Esophagus squamous epithelium (tissue), 5 donors: ENCODE measurements around the gene C9orf43. TPM values are rescaled to one million over a fixed set of nuclear protein-coding genes. Genes with fewer than 3 reads are reported as not detected.

ENCODE experiments used
- DNase-seq: peaks from one replicate; lab custom pipeline; 2025; lab: John Stamatoyannopoulos, UW
- H3K27ac ChIP-seq, 4 donors: fragments of 200-600 bp; sonication (generic); one replicate each; pipeline ENCODE4 v1.5.1; 2016 to 2019; ENCODE audit warnings: mild to moderate bottlenecking in 1 of 4
- H3K27me3 ChIP-seq, 4 donors: fragments of 200-600 bp; sonication (generic); 1 replicate in 3 of 4; 2 replicates in 1 of 4; pipeline versions ENCODE4 v1.5.1 to v1.6.0; 2017 to 2021; ENCODE audit warnings: antibody characterized with exemption in 1 of 4
- H3K36me3 ChIP-seq, 3 donors: fragments of 200-600 bp; sonication (generic); one replicate each; pipeline ENCODE4 v1.5.1; 2016 to 2019
- H3K4me1 ChIP-seq, 3 donors: fragments of 200-600 bp; sonication (generic); one replicate each; pipeline ENCODE4 v1.5.1; 2017 to 2019
- H3K4me3 ChIP-seq, 4 donors: fragments of 200-600 bp; sonication (generic); 1 replicate in 3 of 4; 2 replicates in 1 of 4; pipeline ENCODE4 v1.5.1; 2016 to 2019; ENCODE audit warnings: mild to moderate bottlenecking in 2 of 4, moderate library complexity in 1 of 4
- H3K9me3 ChIP-seq, 3 donors: fragments of 200-600 bp; sonication (generic); one replicate each; pipeline ENCODE4 v1.5.1; 2016 to 2019
- POLR2A ChIP-seq, 4 donors: fragments of 450-650 bp; IDR thresholded peaks; one replicate each; pipeline ENCODE4 v1.6.1; 2017; ENCODE audit warnings: antibody characterized with exemption in 4 of 4, mild to moderate bottlenecking in 4 of 4, moderate library complexity in 3 of 4
- WGBS, 2 donors: methylation state at CpG; one replicate each; pipeline ENCODE4 v1.1.5; 2018; 5-methylcytosine and 5-hydroxymethylcytosine counted together
- intact Hi-C: fragments of 100-400 bp; cut with DNase I; formaldehyde crosslinking; loops from one replicate; pipeline ENCODE4 v1.15.0; 2022
- total RNA-seq, 4 donors: library from RNA; depleted of rRNA; stranded (reverse); fragments of >200 nt; gene quantifications; one replicate each; pipeline ENCODE4 v1.1.0, GENCODE V29; 2016
- TF ChIP-seq, protein P1 (sequence below), 6 experiments: fragments of 450-650 bp in 4 of 6; fragments of 200-600 bp in 2 of 6; sonication (generic) in 2 of 6; IDR thresholded peaks; one replicate each; pipeline ENCODE4 v1.5.1; 2016 to 2019; ENCODE audit warnings: antibody characterized with exemption in 6 of 6, mild to moderate bottlenecking in 4 of 6, moderate library complexity in 4 of 6
- donor health status: DM: yes; HTN: yes; CAD: no.

The C9orf43 gene
- total RNA-seq, 4 donors from 2014 or later = 0.32 to 0.79 (median 0.38) TPM

- Histone ChIP-seq H3K27me3 (no peaks in the 10 kb centered on the region), H3K4me3 (no peak overlapping the region), H3K36me3 (no peaks in the 10 kb centered on the region), H3K27ac (no peak overlapping the region), H3K4me1 (peaks cover 0 to 5% (median 0%) of the 10 kb centered on the region in 3 donors), H3K9me3 (no peaks in the 10 kb centered on the region)
- 89 to 93% methylated on average over 2 of the region's 2 CpGs for WGBS, 2 donors
- no peak for DNase-seq
- intact Hi-C loops = loop anchor here (2.0 to 5.0 kb wide), 2 partner anchors 148 to 212 kb away; no protein-coding TSS in a partner anchor
- TF ChIP-seq, protein P1, sequence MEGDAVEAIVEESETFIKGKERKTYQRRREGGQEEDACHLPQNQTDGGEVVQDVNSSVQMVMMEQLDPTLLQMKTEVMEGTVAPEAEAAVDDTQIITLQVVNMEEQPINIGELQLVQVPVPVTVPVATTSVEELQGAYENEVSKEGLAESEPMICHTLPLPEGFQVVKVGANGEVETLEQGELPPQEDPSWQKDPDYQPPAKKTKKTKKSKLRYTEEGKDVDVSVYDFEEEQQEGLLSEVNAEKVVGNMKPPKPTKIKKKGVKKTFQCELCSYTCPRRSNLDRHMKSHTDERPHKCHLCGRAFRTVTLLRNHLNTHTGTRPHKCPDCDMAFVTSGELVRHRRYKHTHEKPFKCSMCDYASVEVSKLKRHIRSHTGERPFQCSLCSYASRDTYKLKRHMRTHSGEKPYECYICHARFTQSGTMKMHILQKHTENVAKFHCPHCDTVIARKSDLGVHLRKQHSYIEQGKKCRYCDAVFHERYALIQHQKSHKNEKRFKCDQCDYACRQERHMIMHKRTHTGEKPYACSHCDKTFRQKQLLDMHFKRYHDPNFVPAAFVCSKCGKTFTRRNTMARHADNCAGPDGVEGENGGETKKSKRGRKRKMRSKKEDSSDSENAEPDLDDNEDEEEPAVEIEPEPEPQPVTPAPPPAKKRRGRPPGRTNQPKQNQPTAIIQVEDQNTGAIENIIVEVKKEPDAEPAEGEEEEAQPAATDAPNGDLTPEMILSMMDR (IDR thresholded peaks at IDR 0.05) = no peak
- TF ChIP-seq POLR2A (IDR thresholded peaks at IDR 0.05) = no peak
Measured at GRCh38 chr9:113444736-113445135, 34.2 kb downstream of the C9orf43 start.

DNA sequence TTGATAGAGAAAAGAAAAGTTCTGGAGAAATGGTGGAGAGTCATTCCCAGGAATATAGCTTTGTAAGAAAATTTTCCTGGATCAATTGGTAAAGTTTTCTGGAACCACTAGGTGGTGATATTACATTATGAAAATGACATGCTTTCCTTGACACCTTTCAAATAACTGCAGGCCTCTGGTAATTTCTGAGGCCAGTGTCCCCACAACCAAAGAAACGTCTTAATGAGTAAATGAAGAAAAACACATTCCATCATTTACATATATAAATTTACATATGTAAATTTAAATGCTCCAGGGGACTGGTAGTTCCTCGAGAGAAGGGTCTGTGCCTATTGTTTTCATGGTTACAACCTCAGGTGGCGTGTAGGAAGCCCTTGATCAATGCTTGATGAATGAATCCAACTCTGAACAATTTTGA lies 35.8 kb downstream of the C9orf43 start:
- WGBS, 2 donors = 52 to 61% methylated on average over 3 of the region's 3 CpGs
- Histone ChIP-seq H3K27me3 (no peaks in the 10 kb centered on the region), H3K4me1 (peaks cover 0 to 5% (median 0%) of the 10 kb centered on the region in 3 donors), H3K27ac (no peak overlapping the region), H3K36me3 (no peaks in the 10 kb centered on the region), H3K4me3 (no peak overlapping the region), H3K9me3 (no peaks in the 10 kb centered on the region)
- intact Hi-C loops = loop anchor here (5.0 kb wide), 1 partner anchor 146 kb away; no protein-coding TSS in a partner anchor
- TF ChIP-seq, protein P1 (IDR thresholded peaks at IDR 0.05) = peak; percentile 57 to 78 (median 64)
- TF ChIP-seq POLR2A (IDR thresholded peaks at IDR 0.05) = no peak
- no peak for DNase-seq

DNA sequence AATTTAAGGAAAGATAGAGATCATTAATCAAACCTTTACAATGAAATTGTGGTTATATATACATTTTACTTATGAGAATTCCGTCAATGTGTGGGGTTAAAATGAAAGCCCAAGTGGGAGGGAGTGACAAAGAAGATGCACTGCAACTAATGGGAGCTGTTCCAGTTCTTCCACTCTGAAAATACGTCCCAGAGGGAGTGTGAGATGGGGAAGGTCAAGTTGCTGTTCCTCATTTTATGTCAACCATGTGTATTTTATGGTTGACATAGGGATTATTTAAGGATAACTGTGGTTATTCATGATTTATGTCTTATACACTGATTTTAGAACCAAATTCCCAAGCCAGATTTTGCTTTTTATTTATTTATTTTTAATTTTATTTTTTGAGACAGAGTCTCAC lies 38.8 kb downstream of the C9orf43 start:
- DNase-seq = no peak
- H3K9me3 ChIP-seq = no peaks in the 10 kb centered on the region
- H3K4me3 ChIP-seq = no peak overlapping the region
- TF ChIP-seq POLR2A (IDR thresholded peaks at IDR 0.05) = no peak
- TF ChIP-seq, protein P1 (IDR thresholded peaks at IDR 0.05) = no peak
- H3K27ac ChIP-seq = no peak overlapping the region
- intact Hi-C loops = loop anchor here (5.0 kb wide), 1 partner anchor 143 kb away; no protein-coding TSS in a partner anchor
- H3K36me3 ChIP-seq = no peaks in the 10 kb centered on the region
- peaks cover 0 to 11% (median 0%) of the 10 kb centered on the region in 3 donors for H3K4me1 ChIP-seq
- no peaks in the 10 kb centered on the region for H3K27me3 ChIP-seq
- WGBS, 2 donors = 55 to 59% methylated on average over 2 of the region's 2 CpGs

DNA sequence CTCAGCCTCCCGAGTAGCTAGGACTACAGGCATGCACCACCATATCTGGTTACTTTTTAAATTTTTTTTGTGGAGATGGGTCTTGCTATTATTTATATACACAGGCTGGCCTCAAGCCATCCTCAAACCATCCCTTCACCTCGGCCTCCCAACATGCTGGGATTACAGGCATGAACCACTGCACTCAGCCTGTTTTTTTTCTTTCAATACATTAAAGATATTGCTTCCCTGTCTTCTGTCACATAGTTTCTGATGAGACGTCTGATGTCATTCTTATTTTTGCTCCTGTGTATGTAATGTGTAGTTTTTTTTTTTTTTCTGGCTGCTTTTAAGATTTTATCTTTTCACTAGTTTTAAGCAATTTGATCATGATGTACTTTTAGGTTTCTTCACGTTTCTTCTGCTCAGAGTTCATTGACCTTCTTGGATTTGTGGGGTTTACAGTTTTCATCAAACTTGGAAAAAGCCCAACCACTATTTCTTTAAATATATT lies 41.6 kb downstream of the C9orf43 start:
- intact Hi-C loops = no loop called here
- H3K4me3 ChIP-seq = no peak overlapping the region
- TF ChIP-seq POLR2A (IDR thresholded peaks at IDR 0.05) = no peak
- TF ChIP-seq, protein P1 (IDR thresholded peaks at IDR 0.05) = no peak

DNA sequence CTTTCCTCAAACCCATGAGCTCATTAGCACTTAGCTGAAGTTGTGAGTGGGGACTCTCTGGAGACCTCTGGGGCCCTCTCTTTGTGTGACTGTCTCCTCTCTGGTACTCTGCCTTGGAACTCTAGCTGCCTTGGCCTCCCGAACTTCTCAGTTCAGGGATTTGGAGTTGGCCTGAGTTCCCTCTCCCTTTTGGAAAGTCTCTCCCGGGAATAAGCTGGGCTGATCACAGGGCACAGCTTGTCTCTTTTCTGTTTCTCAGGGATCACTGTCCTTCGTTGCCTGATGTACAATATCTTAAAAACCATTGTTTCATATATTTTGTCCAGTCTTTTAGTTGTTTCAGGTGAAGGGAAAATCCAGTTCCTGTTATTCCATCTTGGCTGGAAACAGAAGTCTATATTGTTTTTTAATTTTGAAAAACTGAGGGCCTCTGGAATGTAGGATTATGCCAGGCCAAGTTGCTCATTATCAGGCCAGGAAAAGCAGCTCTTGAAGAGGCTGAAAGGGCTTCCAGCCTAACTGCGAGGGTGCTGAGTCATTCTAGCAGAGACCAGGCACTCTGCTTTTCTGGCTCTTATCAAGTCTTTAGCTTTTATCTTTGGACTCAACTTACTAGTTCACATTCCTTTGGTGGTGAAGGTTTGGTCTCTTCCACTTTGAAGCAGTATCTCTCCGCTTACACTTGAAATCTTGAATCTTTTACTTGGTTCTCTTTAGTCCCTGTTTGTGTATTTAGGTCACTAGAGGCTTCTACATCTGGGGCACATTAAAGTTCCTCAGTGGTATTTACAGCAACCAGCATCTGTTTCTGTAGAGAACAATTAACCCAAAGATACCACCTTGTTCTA lies 44.6 kb downstream of the C9orf43 start:
- H3K4me3 ChIP-seq = no peak overlapping the region
- no peaks in the 10 kb centered on the region for H3K36me3 ChIP-seq
- intact Hi-C loops = loop anchor here (5.0 kb wide), 1 partner anchor 132 kb away; no protein-coding TSS in a partner anchor
- WGBS, 2 donors = 32 to 40% methylated on average over 5 of the region's 5 CpGs
- TF ChIP-seq, protein P1 (IDR thresholded peaks at IDR 0.05) = no peak
- no peak for TF ChIP-seq POLR2A (IDR thresholded peaks at IDR 0.05)
- H3K27me3 ChIP-seq = no peaks in the 10 kb centered on the region
- H3K27ac ChIP-seq = peak overlapping the region; percentile 64 to 83 (median 82)
- no peak for DNase-seq
- no peaks in the 10 kb centered on the region for H3K9me3 ChIP-seq
- H3K4me1 ChIP-seq = peaks cover 0 to 28% (median 15%) of the 10 kb centered on the region in 3 donors

More for the DNA sequence above, 41.6 kb downstream of the C9orf43 start:
- H3K27ac ChIP-seq = no peak overlapping the region
- WGBS, 2 donors = 76 to 83% methylated on average over 4 of the region's 4 CpGs
- no peak for DNase-seq
- no peaks in the 10 kb centered on the region for H3K27me3 ChIP-seq
- no peaks in the 10 kb centered on the region for H3K36me3 ChIP-seq
- H3K4me1 ChIP-seq = peaks cover 0 to 28% (median 15%) of the 10 kb centered on the region in 3 donors
- H3K9me3 ChIP-seq = no peaks in the 10 kb centered on the region
